UCSD-AML1 (cell line): ENCODE measurements around the gene CD6.
A peak's percentile ranks its signal among the peaks of the same experiment; 100 is the strongest.

ENCODE experiments used
- DNase-seq: peaks from one replicate; lab custom pipeline; 2025; ENCODE audit not compliant: unreplicated experiment; lab: John Stamatoyannopoulos, UW

The CD6 gene

GRCh38 chr11:61007956-61008896 is 36.7 kb downstream of the CD6 start:
- DNase-seq = no peak

- no peak for DNase-seq
These were observed 37.5 kb downstream of the CD6 start for GRCh38 chr11:61008971-61009370.

- DNase-seq = no peak
These were observed 38.2 kb downstream of the CD6 start for GRCh38 chr11:61009392-61010275.

GRCh38 chr11:61010466-61011228 is 39.2 kb downstream of the CD6 start:
- DNase-seq = no peak

GRCh38 chr11:61011229-61011870 is 39.9 kb downstream of the CD6 start:
- peak; percentile 85 for DNase-seq

- DNase-seq = peak; percentile 85
These were observed 40.7 kb downstream of the CD6 start for GRCh38 chr11:61011950-61012736.

DNA sequence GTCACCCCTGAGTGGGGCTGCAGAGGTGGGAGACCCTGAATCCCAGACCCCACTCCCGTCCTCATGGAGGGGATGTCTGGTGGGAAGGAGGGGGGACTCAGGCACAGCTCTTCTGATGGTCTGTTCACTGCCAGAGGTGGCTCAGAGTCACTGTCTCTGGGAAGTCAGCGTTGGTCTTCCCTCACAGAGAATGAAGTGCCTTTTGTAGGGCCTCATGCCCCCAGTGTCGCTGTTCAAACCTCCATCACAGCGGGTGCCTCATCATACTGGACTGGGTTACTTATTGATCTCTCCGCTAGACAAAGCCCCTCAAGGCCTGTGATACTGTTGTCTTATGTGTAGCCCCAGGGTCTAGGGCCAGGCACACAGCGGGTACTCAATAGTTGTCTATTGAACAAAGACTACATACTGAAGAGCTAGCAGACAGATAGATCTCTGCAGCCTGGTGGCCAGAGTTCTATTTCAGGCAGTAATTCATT is 41.3 kb downstream of the CD6 start:
- DNase-seq = no peak

GRCh38 chr11:61018059-61018458 is 46.6 kb downstream of the CD6 start:
- DNase-seq = no peak

- DNase-seq = no peak
These were observed 47.8 kb downstream of the CD6 start for GRCh38 chr11:61019037-61019831.

DNA sequence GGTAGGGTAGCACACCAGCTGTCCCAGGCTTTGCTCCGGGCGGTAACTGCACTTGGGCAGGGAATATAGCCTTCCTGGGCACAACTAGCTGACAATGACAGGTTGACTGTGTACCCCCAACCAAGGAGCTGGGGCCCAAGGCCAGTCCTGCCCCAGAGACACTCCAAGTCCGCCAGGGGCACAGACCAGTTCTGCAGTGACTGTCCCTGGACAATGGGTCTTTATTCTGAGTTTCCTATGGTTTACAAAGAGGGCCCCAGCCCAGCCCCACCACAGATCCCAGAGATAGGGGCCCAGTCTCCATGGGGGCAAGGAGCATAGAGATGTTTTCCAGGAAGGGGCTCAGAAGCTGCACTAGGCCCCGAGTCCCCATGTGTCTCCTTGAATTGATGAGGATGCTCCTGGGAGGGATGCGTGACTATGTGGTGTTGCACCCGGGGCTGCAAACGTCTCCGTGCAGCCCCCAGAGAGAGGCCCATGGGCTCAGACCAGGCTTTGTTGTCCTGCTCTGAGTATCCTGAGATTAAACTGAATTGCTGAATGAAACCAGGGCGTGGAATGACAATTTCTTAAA is 48.4 kb downstream of the CD6 start:
- no peak for DNase-seq

GRCh38 chr11:61020551-61021235 is 49.2 kb downstream of the CD6 start:
- DNase-seq = no peak

DNA sequence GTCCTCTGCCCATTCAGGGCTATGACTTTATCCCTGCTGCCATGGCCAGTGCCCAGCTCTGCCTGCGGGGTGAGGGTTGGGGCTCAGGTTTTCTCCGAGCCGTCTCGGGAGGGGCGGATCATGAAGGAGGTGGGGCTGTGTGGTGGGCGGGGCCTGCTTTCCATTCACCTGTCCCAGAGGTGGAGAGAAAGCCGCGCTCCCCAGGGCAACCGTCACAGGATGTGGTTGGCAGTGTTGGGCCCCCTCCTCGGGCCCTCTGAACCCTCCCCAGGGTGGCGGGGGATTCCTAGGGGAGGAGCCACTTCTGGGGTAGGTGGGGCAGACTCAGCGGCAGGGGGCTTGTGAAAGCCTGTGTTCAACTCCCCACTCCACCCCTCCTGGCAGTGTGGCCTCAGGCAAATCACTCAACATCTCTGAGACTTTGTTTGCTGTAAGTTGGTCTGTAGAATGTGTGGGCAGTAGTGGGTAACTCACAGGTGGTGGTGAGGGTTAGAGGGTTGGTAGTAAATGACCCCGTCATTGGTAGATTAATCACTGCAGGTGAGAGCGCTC is 50.3 kb downstream of the CD6 start:
- no peak for DNase-seq

DNA sequence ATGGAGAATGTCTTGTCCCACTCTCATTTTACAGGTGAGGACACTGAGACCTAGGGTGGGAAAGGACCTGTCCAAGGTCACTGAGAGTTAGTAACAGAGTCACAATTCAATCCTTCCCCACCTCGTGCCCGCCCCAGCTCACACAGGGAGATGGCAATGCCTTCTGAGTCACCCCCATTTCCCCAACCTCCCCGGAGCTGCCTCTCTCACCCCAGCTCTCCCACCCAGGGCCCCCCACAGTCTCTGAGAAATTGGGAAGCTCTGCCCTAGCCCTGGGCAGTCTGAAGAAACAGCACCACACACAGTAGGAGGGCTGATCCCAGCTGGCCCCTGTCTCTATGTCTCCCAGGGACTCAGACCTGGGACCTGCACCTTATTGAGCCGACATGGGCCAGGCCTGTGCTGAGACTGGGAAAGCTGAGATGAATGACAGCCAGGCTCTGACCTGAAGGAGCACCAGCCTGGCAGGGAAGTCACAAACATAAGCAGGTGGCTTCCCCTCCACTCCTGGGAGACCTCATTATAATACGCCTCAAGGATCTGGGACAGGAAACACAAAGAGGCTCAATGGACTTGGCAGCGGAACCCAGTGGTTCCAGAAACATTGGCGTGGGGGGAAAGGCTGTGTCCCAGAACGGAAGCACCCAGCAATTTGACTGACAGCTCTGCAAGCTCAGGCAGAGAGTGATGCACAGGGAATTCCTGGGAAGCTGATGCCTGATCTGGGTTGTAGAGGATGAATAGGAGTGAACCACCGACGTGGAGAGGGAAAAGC is 51.0 kb downstream of the CD6 start:
- DNase-seq = peak; percentile 42

DNA sequence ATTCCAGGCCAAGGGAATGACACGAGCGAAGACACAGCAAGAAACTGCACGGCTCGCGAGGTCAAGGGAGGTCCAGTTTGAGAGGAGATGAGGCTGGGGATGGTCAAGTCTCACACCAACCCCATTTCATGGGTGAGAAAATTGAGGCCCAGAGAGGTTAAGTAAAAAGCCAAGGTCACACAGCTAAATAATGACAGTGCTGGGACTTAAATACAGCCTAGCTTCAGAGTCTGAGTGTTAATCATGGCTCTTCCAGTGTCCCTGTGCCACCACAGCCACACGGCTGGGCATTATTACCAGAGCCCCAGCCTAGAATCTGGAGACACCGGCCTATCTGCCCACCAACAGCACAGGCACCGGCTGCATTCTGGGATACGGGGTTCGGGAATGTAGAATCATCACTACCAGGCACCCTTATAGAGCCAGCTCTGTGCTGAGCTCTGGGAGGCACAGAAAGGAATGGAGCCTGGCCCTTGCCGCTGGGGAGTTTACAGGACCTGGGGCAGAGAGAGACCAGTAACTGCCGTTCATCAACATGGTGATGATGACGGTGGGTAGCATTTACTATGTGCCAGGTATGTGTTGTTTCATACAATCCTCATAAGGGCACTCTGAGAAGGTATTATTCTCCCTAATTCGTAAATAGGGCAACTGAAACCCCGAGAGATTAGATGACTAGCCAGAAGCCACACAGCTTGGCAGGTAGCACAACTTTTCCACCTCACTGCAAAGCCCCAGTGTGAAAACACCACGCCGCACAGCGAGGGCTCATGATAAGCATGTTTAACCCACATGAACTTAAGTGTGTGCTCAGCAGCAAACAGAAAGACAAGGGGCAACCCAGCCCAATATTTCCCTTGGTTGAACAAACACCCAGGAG is 51.8 kb downstream of the CD6 start:
- DNase-seq = no peak

DNA sequence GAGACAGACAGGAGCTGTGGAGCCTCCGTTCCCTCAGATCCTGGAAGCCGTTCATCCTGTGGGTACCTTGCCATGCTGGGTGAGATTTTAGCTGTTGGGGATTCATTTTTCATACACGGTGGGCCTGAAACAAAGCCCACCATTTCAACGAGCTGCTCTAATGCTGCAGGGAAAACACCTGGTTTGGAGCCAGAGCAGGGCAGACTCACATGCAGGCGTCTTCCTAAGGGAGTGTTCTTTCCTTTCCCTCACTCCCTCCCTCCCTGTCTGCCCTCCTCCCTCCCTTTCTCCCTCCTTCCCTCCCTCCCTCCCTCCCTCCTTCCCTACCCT is 52.5 kb downstream of the CD6 start:
- no peak for DNase-seq
